GM12873 (cell line): ENCODE results near the gene TULP3.
A peak's percentile ranks its signal among the peaks of the same experiment; 100 is the strongest.

ENCODE experiments used
- TF ChIP-seq, protein P1 (sequence below): IDR thresholded peaks from 2 replicates; pipeline ENCODE4 v1.5.1; 2012; ENCODE audit warnings: low read depth, mild to moderate bottlenecking, moderate library complexity, low read length, control low read depth; ENCODE audit not compliant: insufficient read depth; ENCODE audit errors: missing control alignments

The TULP3 gene

DNA sequence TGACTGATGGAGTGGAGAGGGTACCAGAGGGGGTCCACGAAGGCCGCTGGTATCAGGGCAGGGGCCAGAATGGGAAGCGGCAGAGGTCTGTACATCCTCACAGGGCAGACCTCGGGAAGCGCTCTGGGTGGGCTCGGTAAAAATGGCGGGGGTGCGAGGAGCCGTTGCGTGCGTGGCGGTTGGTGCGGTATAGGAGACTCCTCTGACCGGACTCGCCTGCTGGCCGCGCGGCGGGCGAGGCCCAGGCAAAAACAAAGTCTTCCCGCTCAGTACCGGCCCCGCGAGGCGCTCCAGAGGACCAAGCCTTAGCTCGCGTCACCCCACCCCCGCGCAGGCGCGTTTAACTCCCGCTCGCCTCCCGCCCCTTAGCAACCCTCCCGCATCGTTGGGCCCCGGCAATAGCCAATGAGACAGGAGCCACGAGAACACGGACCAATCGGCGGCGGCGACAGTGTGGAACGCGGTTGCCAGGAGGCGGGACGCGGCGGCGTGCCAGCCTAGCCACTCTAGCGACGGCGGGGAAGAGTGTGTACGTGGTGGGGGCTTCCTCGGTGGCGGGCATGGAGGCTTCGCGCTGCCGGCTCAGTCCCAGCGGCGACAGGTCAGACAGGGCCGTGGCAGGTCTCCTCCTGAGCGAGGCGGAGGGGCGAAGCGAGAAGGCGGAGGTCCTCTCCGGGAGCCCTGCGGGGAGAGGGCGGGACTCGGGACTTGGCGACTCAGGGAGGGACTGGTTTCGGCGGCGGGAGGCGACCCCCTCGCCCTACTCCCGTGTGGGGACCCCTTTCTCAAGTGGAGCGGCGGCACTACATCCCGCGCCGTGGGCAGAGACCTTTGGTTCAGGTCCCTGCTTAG lies at the start of gene TULP3:
Gene TULP3, plus strand, starts transcription at position 504 of the 852 bp plus-strand sequence. Its CDS starts 57 bp downstream, at position 561.
- TF ChIP-seq, protein P1, sequence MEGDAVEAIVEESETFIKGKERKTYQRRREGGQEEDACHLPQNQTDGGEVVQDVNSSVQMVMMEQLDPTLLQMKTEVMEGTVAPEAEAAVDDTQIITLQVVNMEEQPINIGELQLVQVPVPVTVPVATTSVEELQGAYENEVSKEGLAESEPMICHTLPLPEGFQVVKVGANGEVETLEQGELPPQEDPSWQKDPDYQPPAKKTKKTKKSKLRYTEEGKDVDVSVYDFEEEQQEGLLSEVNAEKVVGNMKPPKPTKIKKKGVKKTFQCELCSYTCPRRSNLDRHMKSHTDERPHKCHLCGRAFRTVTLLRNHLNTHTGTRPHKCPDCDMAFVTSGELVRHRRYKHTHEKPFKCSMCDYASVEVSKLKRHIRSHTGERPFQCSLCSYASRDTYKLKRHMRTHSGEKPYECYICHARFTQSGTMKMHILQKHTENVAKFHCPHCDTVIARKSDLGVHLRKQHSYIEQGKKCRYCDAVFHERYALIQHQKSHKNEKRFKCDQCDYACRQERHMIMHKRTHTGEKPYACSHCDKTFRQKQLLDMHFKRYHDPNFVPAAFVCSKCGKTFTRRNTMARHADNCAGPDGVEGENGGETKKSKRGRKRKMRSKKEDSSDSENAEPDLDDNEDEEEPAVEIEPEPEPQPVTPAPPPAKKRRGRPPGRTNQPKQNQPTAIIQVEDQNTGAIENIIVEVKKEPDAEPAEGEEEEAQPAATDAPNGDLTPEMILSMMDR, result no peak

DNA sequence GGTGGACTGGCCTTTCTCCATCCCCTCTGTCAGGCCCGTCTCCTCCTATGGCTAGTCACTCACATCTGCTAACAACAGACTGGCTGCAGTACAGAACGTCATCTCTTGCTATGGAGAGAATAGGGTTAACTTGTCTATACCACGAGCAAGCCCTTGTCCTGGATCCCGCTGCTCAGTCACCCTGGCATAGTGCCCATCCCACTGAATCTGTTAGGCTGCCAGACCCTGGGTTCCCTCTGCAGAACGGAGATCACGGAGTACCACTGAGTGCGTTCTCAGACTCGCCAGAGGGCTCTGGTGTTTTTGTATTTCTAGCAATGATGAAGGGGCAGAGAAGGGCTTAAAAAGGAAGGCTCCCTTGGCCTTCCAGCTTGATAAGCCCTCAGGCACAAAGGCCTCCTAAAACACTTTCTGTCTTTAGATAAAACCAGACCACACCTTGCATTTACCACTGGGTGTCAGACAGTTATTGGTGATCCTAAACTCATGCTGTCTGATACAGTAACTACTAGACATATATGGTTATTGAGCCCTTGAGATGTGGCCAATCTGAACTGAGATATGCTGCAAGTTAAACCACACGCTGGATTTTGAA lies 49.5 kb upstream of the TULP3 start:
- TF ChIP-seq, protein P1, result no peak

- TF ChIP-seq, protein P1, result no peak
These were observed 47.7 kb upstream of the TULP3 start for GRCh38 chr12:2842948-2843347.

GRCh38 chr12:2844786-2845185 lies 45.9 kb upstream of the TULP3 start:
- TF ChIP-seq, protein P1, result no peak

GRCh38 chr12:2845280-2845679 lies 45.4 kb upstream of the TULP3 start:
- TF ChIP-seq, protein P1, result no peak

- TF ChIP-seq, protein P1, result no peak
These were observed 38.8 kb upstream of the TULP3 start for GRCh38 chr12:2851931-2852330.

DNA sequence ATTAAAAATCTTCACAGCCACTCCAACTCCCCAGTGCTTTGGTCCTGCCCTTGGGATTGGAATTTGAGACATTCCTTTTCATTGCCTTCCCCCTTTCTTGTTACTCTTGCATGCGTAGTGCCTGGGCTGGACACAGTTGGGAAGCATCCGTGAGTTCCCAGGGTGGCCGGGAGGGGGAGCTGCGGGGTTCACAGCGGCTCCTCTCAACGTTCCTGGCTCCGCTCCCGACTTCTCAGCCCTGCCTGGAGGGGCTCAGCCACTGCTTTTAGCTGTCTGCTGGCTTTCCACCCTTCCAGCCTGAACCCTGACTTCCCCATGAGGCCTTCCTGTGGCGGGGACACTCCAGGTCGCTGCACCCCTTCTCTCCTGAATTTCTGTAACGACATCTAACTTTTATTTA lies 37.1 kb upstream of the TULP3 start:
- TF ChIP-seq, protein P1, result peak; percentile 87
